SU-DHL-6 (cell line): Measurements from ENCODE around the gene TNIP1.

Experiments used
- H2AFZ ChIP-seq: fragments of 200-600 bp; sonication (generic); 2 replicates; pipeline ENCODE4 v1.6.1; 2014; ENCODE audit warnings: low read depth, mild to moderate bottlenecking, moderate library complexity, mixed read lengths, antibody characterized with exemption, low read length; ENCODE audit not compliant: severe bottlenecking
- H3F3A ChIP-seq: fragments of 200-600 bp; shearing (Covaris generic); 2 replicates; pipeline ENCODE4 v1.6.0; 2016; ENCODE audit warnings: antibody characterized with exemption, mild to moderate bottlenecking; ENCODE audit not compliant: insufficient read depth
- H3K27ac ChIP-seq: fragments of 200-600 bp; sonication (generic); 2 replicates; pipeline ENCODE4 v1.5.1; 2016; ENCODE audit warnings: low read depth, mild to moderate bottlenecking, low read length, moderate library complexity, mixed read lengths
- H3K27me3 ChIP-seq: fragments of 200-600 bp; sonication (generic), shearing (Covaris generic); 2 replicates; pipeline ENCODE4 v1.6.0; 2014; ENCODE audit warnings: mild to moderate bottlenecking, low read length
- H3K36me3 ChIP-seq: fragments of 200-600 bp; sonication (generic); 2 replicates; pipeline ENCODE4 v1.6.1; 2014; ENCODE audit warnings: mild to moderate bottlenecking, low read length, mixed read lengths
- H3K4me2 ChIP-seq: fragments of 300-600, 200-600 bp; shearing (Covaris generic), sonication (generic); 2 replicates; pipeline ENCODE4 v1.6.0; 2014; ENCODE audit warnings: low read length, low read depth, mild to moderate bottlenecking; ENCODE audit not compliant: poor library complexity, severe bottlenecking
- H3K4me3 ChIP-seq: fragments of 200-600 bp; sonication (generic); 2 replicates; pipeline ENCODE4 v1.5.1; 2014; ENCODE audit warnings: antibody characterized with exemption, low read length, mild to moderate bottlenecking, mixed read lengths; ENCODE audit not compliant: insufficient read depth, poor library complexity, severe bottlenecking
- H3K79me2 ChIP-seq: fragments of 200-600 bp; sonication (generic); 2 replicates; pipeline ENCODE4 v1.6.1; 2014; ENCODE audit warnings: mild to moderate bottlenecking, low read length, moderate library complexity; ENCODE audit not compliant: insufficient read depth
- H3K9ac ChIP-seq: fragments of 200-600 bp; sonication (generic); 2 replicates; pipeline ENCODE4 v1.7.0; 2014; ENCODE audit warnings: mild to moderate bottlenecking, low read length
- H3K9me2 ChIP-seq: fragments of 200-600 bp; sonication (generic); replicated peaks from 2 replicates; pipeline ENCODE4 v1.6.1; 2014; ENCODE audit warnings: low read length; ENCODE audit not compliant: insufficient read depth
- H3K9me3 ChIP-seq: fragments of 200-600 bp; sonication (generic); 2 replicates; pipeline ENCODE4 v1.6.1; 2014; ENCODE audit warnings: low read length, mixed read lengths; ENCODE audit not compliant: insufficient read depth
- H4K20me1 ChIP-seq: fragments of 200-600 bp; sonication (generic); 2 replicates; pipeline ENCODE4 v1.6.1; 2014; ENCODE audit warnings: low read depth, mild to moderate bottlenecking, antibody characterized with exemption, low read length, moderate library complexity, mixed read lengths
- CTCF ChIP-seq: fragments of 200-600 bp; sonication (generic); IDR thresholded peaks from one replicate; pipeline ENCODE4 v1.5.1; 2017; ENCODE audit warnings: antibody characterized with exemption, mild to moderate bottlenecking, low read length, moderate library complexity; ENCODE audit not compliant: insufficient read depth, poor library complexity, severe bottlenecking
- EZH2phosphoT487 ChIP-seq: fragments of 200-600 bp; sonication (generic), shearing (Covaris generic); conservative IDR thresholded peaks from 2 replicates; pipeline ENCODE4 v1.6.1; 2018; ENCODE audit warnings: mild to moderate bottlenecking, antibody characterized with exemption, low read length, moderate library complexity, mixed read lengths

The TNIP1 gene

GRCh38 chr5:151082282-151082902, 1.6 kb upstream of the TNIP1 start:
- Histone ChIP-seq H3K4me3 (peak overlapping the region; percentile 83), H4K20me1 (no peaks in the 10 kb centered on the region), H3K4me2 (peak overlapping the region; percentile 91), H2AFZ (no peak overlapping the region), H3K36me3 (0 out of 2 replicates have a peak, but pooled peaks cover 3% of the 10 kb centered on the region), H3F3A (peaks cover 30% of the 10 kb centered on the region; the same call in 1 of the 2 replicates), H3K9me2 (no peaks in the 10 kb centered on the region), H3K27me3 (no peaks in the 10 kb centered on the region), H3K27ac (peak overlapping the region; percentile 81), H3K79me2 (peaks cover 76% of the 10 kb centered on the region), H3K9ac (peak overlapping the region; percentile 84; the same call in 1 of the 2 replicates), H3K9me3 (no peaks in the 10 kb centered on the region)
- TF ChIP-seq EZH2phosphoT487 (no peak), CTCF (no peak)

DNA sequence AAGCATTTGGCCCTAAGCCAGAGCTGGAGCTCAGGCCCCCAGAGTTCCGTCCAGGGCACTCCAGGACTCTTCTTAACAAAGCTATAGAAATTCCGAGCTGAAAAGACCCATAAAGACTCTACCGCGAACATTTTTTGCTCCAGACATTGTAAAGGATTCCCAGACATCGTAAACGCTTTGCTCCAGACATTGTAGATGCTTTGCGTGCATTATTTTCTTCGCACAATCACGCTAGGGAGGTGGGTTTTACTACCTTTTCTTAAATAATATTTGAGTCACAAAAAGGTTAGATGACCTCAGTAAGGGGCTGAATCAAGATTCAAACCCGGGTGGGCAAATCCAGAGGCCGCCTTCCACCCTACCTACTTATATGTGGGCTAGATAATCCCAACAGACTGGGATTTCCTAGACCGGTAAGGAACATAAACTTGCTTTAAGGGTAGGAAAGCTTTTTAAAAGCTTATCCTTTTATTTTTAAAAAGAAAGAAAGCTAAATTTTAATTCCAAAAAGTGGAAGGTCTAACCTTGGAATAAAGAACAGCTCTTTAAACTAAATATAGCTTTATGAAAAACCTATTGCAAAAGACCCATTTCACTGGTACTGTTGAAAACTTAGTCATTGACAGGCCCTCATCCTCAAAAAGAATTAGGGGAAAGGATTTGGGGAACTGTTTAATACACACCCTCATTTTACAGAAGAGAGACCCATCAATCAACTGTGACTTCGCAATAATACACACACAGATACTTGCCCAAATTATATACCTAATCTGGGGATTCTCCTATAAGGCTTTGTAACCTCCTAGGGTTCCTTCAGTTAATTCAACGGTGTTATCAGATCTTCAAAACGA, 822 bp upstream of the TNIP1 start:
- H2AFZ ChIP-seq = peak overlapping the region; percentile 64

More for the DNA sequence above, 822 bp upstream of the TNIP1 start:
- Histone ChIP-seq H3K27me3 (no peaks in the 10 kb centered on the region), H3K27ac (peak overlapping the region; percentile 81), H3K36me3 (0 out of 2 replicates have a peak, but pooled peaks cover 6% of the 10 kb centered on the region), H3K9ac (peak overlapping the region; percentile 84), H3K9me3 (no peaks in the 10 kb centered on the region), H3K9me2 (no peaks in the 10 kb centered on the region), H3F3A (peaks cover 30% of the 10 kb centered on the region; the same call in 1 of the 2 replicates), H4K20me1 (no peaks in the 10 kb centered on the region), H3K4me2 (peak overlapping the region; percentile 91), H3K4me3 (peak overlapping the region; percentile 83), H3K79me2 (peaks cover 81% of the 10 kb centered on the region)
- TF ChIP-seq CTCF = no peak
- no peak for TF ChIP-seq EZH2phosphoT487
